Neural cell (in vitro differentiated cells): ENCODE data around the gene SPARCL1. TPM values are rescaled to one million over a fixed set of nuclear protein-coding genes. Genes with fewer than 3 reads are reported as not detected.

Source experiments
- H2AFZ ChIP-seq: fragments of 200-600, 300-800 bp; sonication (generic), shearing (Covaris generic); 2 replicates; pipeline ENCODE4 v1.6.0; 2014; ENCODE audit warnings: low read depth, mild to moderate bottlenecking, antibody characterized with exemption, low read length, moderate library complexity
- H3F3A ChIP-seq: fragments of 200-600 bp; shearing (Covaris generic); 2 replicates; pipeline ENCODE4 v1.6.1; 2016; ENCODE audit warnings: mild to moderate bottlenecking, moderate library complexity, mixed read lengths, antibody characterized with exemption, low read length; ENCODE audit not compliant: insufficient read depth, poor library complexity, severe bottlenecking
- H3K27ac ChIP-seq: fragments of 200-600, 300-800 bp; sonication (generic), shearing (Covaris generic); 2 replicates; pipeline ENCODE4 v1.5.1; 2014; ENCODE audit warnings: mild to moderate bottlenecking, low read length, moderate library complexity
- H3K27me3 ChIP-seq: fragments of 300-800, 200-600 bp; sonication (generic), shearing (Covaris generic); 2 replicates; pipeline ENCODE4 v1.6.0; 2014; ENCODE audit warnings: mild to moderate bottlenecking, low read depth, low read length, moderate library complexity; ENCODE audit not compliant: insufficient read depth
- H3K36me3 ChIP-seq: fragments of 300-800, 200-600 bp; sonication (generic), shearing (Covaris generic); 2 replicates; pipeline ENCODE4 v1.5.1; 2014; ENCODE audit warnings: mild to moderate bottlenecking, antibody characterized with exemption, low read length, moderate library complexity; ENCODE audit not compliant: insufficient read depth
- H3K4me2 ChIP-seq: fragments of 300-800, 200-600 bp; sonication (generic), shearing (Covaris generic); 2 replicates; pipeline ENCODE4 v1.6.0; 2014; ENCODE audit warnings: mild to moderate bottlenecking, low read length
- H3K4me3 ChIP-seq: fragments of 300-800, 200-600 bp; sonication (generic), shearing (Covaris generic); 2 replicates; pipeline ENCODE4 v1.5.1; 2014; ENCODE audit warnings: mild to moderate bottlenecking, low read length, moderate library complexity
- H3K79me2 ChIP-seq: fragments of 200-600 bp; shearing (Covaris generic); replicated peaks from 2 replicates; pipeline ENCODE4 v1.6.0; 2014; ENCODE audit warnings: mild to moderate bottlenecking, low read length, moderate library complexity; ENCODE audit not compliant: insufficient read depth
- H3K9ac ChIP-seq: fragments of 300-800, 200-600 bp; sonication (generic), shearing (Covaris generic); 2 replicates; pipeline ENCODE4 v1.6.1; 2016; ENCODE audit warnings: mild to moderate bottlenecking, low read length, mixed read lengths
- H3K9me2 ChIP-seq: fragments of 200-600 bp; shearing (Covaris generic); 2 replicates; pipeline ENCODE4 v1.6.1; 2016; ENCODE audit warnings: mild to moderate bottlenecking, low read length, mixed read lengths; ENCODE audit not compliant: insufficient read depth
- H3K9me3 ChIP-seq: fragments of 200-600, 300-800 bp; sonication (generic), shearing (Covaris generic); 2 replicates; pipeline ENCODE4 v1.6.1; 2016; ENCODE audit warnings: mild to moderate bottlenecking, mixed run types, low read length, moderate library complexity, mixed read lengths
- H4K20me1 ChIP-seq: fragments of 200-600 bp; shearing (Covaris generic); 2 replicates; pipeline ENCODE4 v1.6.1; 2016; ENCODE audit warnings: mild to moderate bottlenecking, mixed run types; ENCODE audit not compliant: insufficient read depth
- EP300 ChIP-seq: fragments of 450-650 bp; conservative IDR thresholded peaks from 2 replicates; pipeline ENCODE4 v1.6.1; 2014; ENCODE audit warnings: antibody characterized with exemption, mild to moderate bottlenecking, moderate library complexity; ENCODE audit not compliant: poor library complexity, severe bottlenecking
- EZH2 ChIP-seq: fragments of 200-600, 300-800 bp; shearing (Covaris generic), sonication (generic); IDR thresholded peaks from 2 replicates; pipeline ENCODE4 v1.6.1; 2014; ENCODE audit warnings: antibody characterized with exemption, low read length, borderline replicate concordance, mild to moderate bottlenecking; ENCODE audit not compliant: insufficient read depth, poor library complexity, severe bottlenecking
- MXI1 ChIP-seq: fragments of 450-650 bp; conservative IDR thresholded peaks from 2 replicates; pipeline ENCODE4 v1.6.1; 2014; ENCODE audit warnings: antibody characterized with exemption, mild to moderate bottlenecking; ENCODE audit not compliant: poor library complexity, severe bottlenecking
- POLR2AphosphoS5 ChIP-seq: IDR thresholded peaks from 2 replicates; pipeline ENCODE4 v1.6.1; 2012
- RAD21 ChIP-seq: fragments of 450-650 bp; conservative IDR thresholded peaks from 2 replicates; pipeline ENCODE4 v1.6.1; 2014; ENCODE audit warnings: antibody characterized with exemption, mild to moderate bottlenecking, moderate library complexity
- SMC3 ChIP-seq: fragments of 450-650 bp; conservative IDR thresholded peaks from 2 replicates; pipeline ENCODE4 v1.6.1; 2014; ENCODE audit warnings: antibody characterized with exemption, mild to moderate bottlenecking, moderate library complexity; ENCODE audit not compliant: poor library complexity
- TAF1 ChIP-seq: IDR thresholded peaks from 2 replicates; pipeline ENCODE4 v1.6.1; 2012; ENCODE audit warnings: low read depth
- polyA plus RNA-seq: library from polyadenylated mRNA; depleted of rRNA; stranded (reverse); fragments of >200 nt; gene quantifications from 2 replicates; pipeline ENCODE4 v1.2.3, GENCODE V29; 2014
- TF ChIP-seq, protein P1 (sequence below): IDR thresholded peaks from 2 replicates; pipeline ENCODE4 v1.6.1; 2012; ENCODE audit warnings: borderline replicate concordance
- TF ChIP-seq, protein P2 (sequence below): fragments of 450-650 bp; IDR thresholded peaks from 2 replicates; pipeline ENCODE4 v1.5.1; 2014; ENCODE audit warnings: antibody characterized with exemption, mild to moderate bottlenecking, moderate library complexity; ENCODE audit not compliant: poor library complexity, severe bottlenecking

Gene SPARCL1
- polyA plus RNA-seq, 1 donor from 2014 or later: 0.89 TPM

GRCh38 chr4:87521319-87521718 lies 7.9 kb downstream of the SPARCL1 start:
- no peaks in the 10 kb centered on the region for H3K27me3 ChIP-seq
- TF ChIP-seq SMC3 (no peak), TAF1 (no peak), RAD21 (no peak), POLR2AphosphoS5 (no peak), EP300 (no peak), EZH2 (no peak), MXI1 (no peak)
- TF ChIP-seq, protein P1, sequence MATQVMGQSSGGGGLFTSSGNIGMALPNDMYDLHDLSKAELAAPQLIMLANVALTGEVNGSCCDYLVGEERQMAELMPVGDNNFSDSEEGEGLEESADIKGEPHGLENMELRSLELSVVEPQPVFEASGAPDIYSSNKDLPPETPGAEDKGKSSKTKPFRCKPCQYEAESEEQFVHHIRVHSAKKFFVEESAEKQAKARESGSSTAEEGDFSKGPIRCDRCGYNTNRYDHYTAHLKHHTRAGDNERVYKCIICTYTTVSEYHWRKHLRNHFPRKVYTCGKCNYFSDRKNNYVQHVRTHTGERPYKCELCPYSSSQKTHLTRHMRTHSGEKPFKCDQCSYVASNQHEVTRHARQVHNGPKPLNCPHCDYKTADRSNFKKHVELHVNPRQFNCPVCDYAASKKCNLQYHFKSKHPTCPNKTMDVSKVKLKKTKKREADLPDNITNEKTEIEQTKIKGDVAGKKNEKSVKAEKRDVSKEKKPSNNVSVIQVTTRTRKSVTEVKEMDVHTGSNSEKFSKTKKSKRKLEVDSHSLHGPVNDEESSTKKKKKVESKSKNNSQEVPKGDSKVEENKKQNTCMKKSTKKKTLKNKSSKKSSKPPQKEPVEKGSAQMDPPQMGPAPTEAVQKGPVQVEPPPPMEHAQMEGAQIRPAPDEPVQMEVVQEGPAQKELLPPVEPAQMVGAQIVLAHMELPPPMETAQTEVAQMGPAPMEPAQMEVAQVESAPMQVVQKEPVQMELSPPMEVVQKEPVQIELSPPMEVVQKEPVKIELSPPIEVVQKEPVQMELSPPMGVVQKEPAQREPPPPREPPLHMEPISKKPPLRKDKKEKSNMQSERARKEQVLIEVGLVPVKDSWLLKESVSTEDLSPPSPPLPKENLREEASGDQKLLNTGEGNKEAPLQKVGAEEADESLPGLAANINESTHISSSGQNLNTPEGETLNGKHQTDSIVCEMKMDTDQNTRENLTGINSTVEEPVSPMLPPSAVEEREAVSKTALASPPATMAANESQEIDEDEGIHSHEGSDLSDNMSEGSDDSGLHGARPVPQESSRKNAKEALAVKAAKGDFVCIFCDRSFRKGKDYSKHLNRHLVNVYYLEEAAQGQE: no peak
- TF ChIP-seq, protein P2, sequence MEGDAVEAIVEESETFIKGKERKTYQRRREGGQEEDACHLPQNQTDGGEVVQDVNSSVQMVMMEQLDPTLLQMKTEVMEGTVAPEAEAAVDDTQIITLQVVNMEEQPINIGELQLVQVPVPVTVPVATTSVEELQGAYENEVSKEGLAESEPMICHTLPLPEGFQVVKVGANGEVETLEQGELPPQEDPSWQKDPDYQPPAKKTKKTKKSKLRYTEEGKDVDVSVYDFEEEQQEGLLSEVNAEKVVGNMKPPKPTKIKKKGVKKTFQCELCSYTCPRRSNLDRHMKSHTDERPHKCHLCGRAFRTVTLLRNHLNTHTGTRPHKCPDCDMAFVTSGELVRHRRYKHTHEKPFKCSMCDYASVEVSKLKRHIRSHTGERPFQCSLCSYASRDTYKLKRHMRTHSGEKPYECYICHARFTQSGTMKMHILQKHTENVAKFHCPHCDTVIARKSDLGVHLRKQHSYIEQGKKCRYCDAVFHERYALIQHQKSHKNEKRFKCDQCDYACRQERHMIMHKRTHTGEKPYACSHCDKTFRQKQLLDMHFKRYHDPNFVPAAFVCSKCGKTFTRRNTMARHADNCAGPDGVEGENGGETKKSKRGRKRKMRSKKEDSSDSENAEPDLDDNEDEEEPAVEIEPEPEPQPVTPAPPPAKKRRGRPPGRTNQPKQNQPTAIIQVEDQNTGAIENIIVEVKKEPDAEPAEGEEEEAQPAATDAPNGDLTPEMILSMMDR: no peak
- no peak overlapping the region for H3K27ac ChIP-seq

DNA sequence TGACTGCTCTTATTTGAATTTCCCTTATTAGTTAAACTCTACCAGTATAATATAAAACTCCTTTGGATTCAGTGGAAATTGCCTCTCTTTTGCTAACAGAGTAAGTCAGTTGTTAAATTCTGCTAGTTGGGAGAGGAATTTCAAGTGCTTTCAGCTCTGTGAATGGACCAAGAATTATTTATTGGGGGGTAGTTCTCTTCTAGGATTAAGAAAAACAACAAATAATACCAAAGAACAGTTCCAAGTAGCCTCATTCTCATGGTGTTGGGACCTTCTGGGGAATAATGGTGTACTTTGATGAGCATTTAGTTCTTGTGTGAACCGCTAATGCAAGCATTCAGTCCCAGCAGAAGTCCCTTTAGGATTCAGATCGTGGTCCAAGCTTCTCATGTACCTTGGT lies 11.6 kb downstream of the SPARCL1 start:
- Histone ChIP-seq H3K27ac (no peak overlapping the region), H3K4me3 (no peak overlapping the region), H4K20me1 (no peaks in the 10 kb centered on the region), H3K9me2 (no peaks in the 10 kb centered on the region), H3K36me3 (no peaks in the 10 kb centered on the region), H3K4me2 (no peak overlapping the region), H3K27me3 (no peaks in the 10 kb centered on the region), H3K9ac (no peak overlapping the region), H3K9me3 (no peaks in the 10 kb centered on the region), H3F3A (no peaks in the 10 kb centered on the region), H3K79me2 (no peaks in the 10 kb centered on the region), H2AFZ (no peak overlapping the region)
- TF ChIP-seq SMC3: no peak
- TF ChIP-seq, protein P1: no peak
- no peak for TF ChIP-seq POLR2AphosphoS5
- TF ChIP-seq RAD21: no peak
- no peak for TF ChIP-seq EZH2
- no peak for TF ChIP-seq EP300
- TF ChIP-seq TAF1: no peak

More at GRCh38 chr4:87521319-87521718, 7.9 kb downstream of the SPARCL1 start:
- Histone ChIP-seq H3F3A (no peaks in the 10 kb centered on the region), H3K9me3 (no peaks in the 10 kb centered on the region), H3K79me2 (no peaks in the 10 kb centered on the region), H3K4me3 (no peak overlapping the region), H3K4me2 (no peak overlapping the region), H2AFZ (no peak overlapping the region), H3K9me2 (no peaks in the 10 kb centered on the region), H3K36me3 (no peaks in the 10 kb centered on the region), H4K20me1 (no peaks in the 10 kb centered on the region), H3K9ac (no peak overlapping the region)
